22Rv1 (cell line): ENCODE measurements around the gene PMF1.

Source experiments
- ZFX ChIP-seq: fragments of 450-650 bp; IDR thresholded peaks from 2 replicates; pipeline ENCODE4 v1.6.1; 2017; ENCODE audit warnings: antibody characterized with exemption, borderline replicate concordance
- TF ChIP-seq, protein P1 (sequence below): fragments of 450-650 bp; IDR thresholded peaks from 2 replicates; pipeline ENCODE4 v1.5.1; 2017; ENCODE audit warnings: mild to moderate bottlenecking

DNA sequence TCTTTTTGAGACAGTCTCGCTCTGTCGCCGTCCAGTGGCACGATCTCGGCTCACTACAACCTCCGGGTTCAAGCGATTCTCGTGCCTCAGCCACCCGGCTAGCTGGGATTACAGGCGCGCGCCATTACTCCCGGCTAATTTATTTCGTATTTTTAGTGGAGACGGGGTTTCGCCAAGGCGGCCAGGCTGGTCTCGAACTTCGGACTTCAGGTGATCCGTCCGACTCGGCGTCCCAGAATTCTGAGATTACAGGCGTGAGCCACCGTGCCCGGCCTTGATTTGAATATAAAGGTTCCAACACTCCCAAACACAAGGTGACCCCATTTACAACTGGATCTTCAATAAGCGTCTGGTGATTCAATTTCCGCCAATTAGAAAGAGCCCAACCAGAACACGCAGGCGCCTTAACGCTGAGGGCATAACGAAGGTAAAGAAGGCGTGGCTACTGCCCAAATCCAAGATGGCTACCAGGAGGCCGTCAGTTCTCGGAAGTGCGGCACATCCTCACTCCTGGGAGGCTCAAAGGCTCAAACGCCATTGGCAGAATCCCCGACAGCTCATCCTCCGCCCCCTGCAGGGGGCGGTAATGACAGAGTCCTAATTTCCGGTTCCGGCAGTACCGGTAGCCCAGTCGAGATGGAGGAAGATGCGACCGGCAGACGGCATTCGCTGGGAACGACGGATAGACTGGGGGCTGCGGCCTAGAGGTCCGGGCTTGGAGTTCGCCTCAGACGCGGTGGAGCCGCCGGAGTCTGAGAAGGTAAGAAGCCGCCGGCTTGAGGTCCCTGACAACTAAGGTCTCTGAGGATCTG is 19.1 kb upstream of the PMF1 start, which contains the start of gene SLC25A44:
- TF ChIP-seq, protein P1, sequence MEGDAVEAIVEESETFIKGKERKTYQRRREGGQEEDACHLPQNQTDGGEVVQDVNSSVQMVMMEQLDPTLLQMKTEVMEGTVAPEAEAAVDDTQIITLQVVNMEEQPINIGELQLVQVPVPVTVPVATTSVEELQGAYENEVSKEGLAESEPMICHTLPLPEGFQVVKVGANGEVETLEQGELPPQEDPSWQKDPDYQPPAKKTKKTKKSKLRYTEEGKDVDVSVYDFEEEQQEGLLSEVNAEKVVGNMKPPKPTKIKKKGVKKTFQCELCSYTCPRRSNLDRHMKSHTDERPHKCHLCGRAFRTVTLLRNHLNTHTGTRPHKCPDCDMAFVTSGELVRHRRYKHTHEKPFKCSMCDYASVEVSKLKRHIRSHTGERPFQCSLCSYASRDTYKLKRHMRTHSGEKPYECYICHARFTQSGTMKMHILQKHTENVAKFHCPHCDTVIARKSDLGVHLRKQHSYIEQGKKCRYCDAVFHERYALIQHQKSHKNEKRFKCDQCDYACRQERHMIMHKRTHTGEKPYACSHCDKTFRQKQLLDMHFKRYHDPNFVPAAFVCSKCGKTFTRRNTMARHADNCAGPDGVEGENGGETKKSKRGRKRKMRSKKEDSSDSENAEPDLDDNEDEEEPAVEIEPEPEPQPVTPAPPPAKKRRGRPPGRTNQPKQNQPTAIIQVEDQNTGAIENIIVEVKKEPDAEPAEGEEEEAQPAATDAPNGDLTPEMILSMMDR, result peak; percentile 53
- TF ChIP-seq ZFX, result no peak
